MM.1S (cell line): ENCODE data around the gene SAE1.
A peak's percentile ranks its signal among the peaks of the same experiment; 100 is the strongest.

Experiments
- DNase-seq: peaks from one replicate; pipeline ENCODE4 v3.0.0-alpha.2; 2015
- H2AFZ ChIP-seq: fragments of 300-600 bp; sonication (generic); 2 replicates; pipeline ENCODE4 v1.6.0; 2016; ENCODE audit warnings: antibody characterized with exemption, low read length
- H3F3A ChIP-seq: fragments of 300-600 bp; sonication (generic); 2 replicates; pipeline ENCODE4 v1.6.1; 2016; ENCODE audit warnings: mild to moderate bottlenecking, antibody characterized with exemption, low read length, moderate library complexity, mixed read lengths; ENCODE audit not compliant: insufficient read depth
- H3K27ac ChIP-seq: fragments of 300-600 bp; sonication (generic); 2 replicates; pipeline ENCODE4 v1.5.1; 2016; ENCODE audit warnings: mild to moderate bottlenecking, low read length
- H3K27me3 ChIP-seq: fragments of 300-600 bp; sonication (generic); replicated peaks from 2 replicates; pipeline ENCODE4 v1.6.0; 2016; ENCODE audit warnings: low read length; ENCODE audit not compliant: insufficient read depth
- H3K36me3 ChIP-seq: fragments of 300-600 bp; sonication (generic); replicated peaks from 2 replicates; pipeline ENCODE4 v1.6.1; 2016; ENCODE audit warnings: mild to moderate bottlenecking, low read length, mixed read lengths; ENCODE audit not compliant: insufficient read depth
- H3K4me1 ChIP-seq: fragments of 300-600 bp; sonication (generic); 2 replicates; pipeline ENCODE4 v1.6.1; 2016; ENCODE audit warnings: low read length, mixed read lengths
- H3K4me2 ChIP-seq: fragments of 300-600 bp; sonication (generic); 2 replicates; pipeline ENCODE4 v1.6.0; 2016; ENCODE audit warnings: low read depth, low read length
- H3K4me3 ChIP-seq: fragments of 300-600 bp; sonication (generic); 2 replicates; pipeline ENCODE4 v1.5.1; 2016; ENCODE audit warnings: low read length, mixed read lengths
- H3K79me2 ChIP-seq: fragments of 300-600 bp; sonication (generic); 2 replicates; pipeline ENCODE4 v1.6.1; 2016; ENCODE audit warnings: mixed run types, low read length, mixed read lengths
- H3K9ac ChIP-seq: fragments of 300-600 bp; sonication (generic); 2 replicates; pipeline ENCODE4 v1.6.1; 2016; ENCODE audit warnings: low read length, mixed read lengths
- H3K9me2 ChIP-seq: fragments of 300-600 bp; sonication (generic); replicated peaks from 2 replicates; pipeline ENCODE4 v1.6.1; 2016; ENCODE audit warnings: mild to moderate bottlenecking, low read length, mixed read lengths; ENCODE audit not compliant: insufficient read depth
- H3K9me3 ChIP-seq: fragments of 300-600 bp; sonication (generic); replicated peaks from 2 replicates; pipeline ENCODE4 v1.6.1; 2016; ENCODE audit warnings: mild to moderate bottlenecking, low read length, mixed read lengths; ENCODE audit not compliant: insufficient read depth
- H4K20me1 ChIP-seq: fragments of 300-600 bp; sonication (generic); 2 replicates; pipeline ENCODE4 v1.6.1; 2016; ENCODE audit warnings: mild to moderate bottlenecking, low read length, moderate library complexity, mixed read lengths; ENCODE audit not compliant: insufficient read depth
- EZH2 ChIP-seq: fragments of 300-600 bp; sonication (generic); optimal IDR thresholded peaks from 2 replicates; pipeline ENCODE3; 2017; ENCODE audit warnings: low read depth, mild to moderate bottlenecking, antibody characterized with exemption, low read length, mixed read lengths
- EZH2phosphoT487 ChIP-seq: fragments of 300-600 bp; sonication (generic); IDR thresholded peaks from 2 replicates; pipeline ENCODE4 v1.6.1; 2018; ENCODE audit warnings: antibody characterized with exemption, low read length
- TF ChIP-seq, protein P1 (sequence below): fragments of 300-600 bp; sonication (generic); IDR thresholded peaks from 2 replicates; pipeline ENCODE4 v1.5.1; 2016; ENCODE audit warnings: antibody characterized with exemption, low read length, mixed read lengths

The SAE1 gene

DNA sequence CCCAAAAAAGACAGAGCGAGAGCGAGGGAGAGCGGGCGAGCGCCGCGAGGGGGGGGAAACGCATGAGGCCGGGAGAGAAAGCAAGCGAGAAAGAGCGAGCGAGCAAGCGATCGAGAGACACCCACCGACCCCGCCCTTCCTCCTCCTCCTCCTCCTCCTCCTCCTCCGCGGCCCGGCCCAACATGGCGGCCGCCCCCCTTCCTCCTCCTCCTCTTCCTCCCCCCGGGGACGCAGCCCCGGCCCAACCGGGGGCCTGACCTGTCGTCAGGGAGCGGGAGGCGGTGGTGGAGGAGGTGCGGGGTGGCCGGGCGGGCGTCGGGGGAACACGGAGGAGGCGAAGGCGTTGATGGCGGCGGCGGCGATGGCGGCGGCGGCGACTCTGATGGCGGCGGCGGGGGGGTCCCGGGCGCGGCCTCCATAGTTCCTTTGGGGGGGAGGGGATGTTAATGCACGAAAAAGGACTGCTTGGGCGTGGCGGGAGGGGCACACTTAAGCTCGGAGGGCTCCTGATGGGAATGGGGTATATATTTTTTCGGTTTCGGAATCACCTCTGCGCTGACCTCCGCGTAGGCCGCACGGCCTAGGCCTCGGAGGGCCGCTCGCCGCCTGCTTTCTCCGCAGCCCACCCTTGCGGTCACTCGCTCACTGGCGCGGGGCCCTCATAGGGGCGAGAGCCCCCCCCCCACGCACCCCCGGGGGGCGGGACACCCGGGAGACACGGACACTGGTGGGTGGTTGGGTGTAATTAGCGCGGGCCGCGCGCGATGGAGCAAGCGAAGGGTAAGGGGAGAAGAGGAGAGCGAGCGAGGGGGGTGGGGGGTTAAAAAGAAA, 18.3 kb upstream of the SAE1 start:
- Histone ChIP-seq H2AFZ (peak overlapping the region; percentile 16), H3K9me2 (no peaks in the 10 kb centered on the region), H4K20me1 (no peaks in the 10 kb centered on the region), H3K27me3 (no peaks in the 10 kb centered on the region), H3K4me3 (peak overlapping the region; percentile 91), H3F3A (peaks cover 47% of the 10 kb centered on the region), H3K9ac (peak overlapping the region; percentile 100), H3K27ac (peak overlapping the region; percentile 94), H3K79me2 (peaks cover 38% of the 10 kb centered on the region), H3K36me3 (0 out of 2 replicates have a peak, but pooled peaks cover 3% of the 10 kb centered on the region), H3K9me3 (no peaks in the 10 kb centered on the region), H3K4me2 (peak overlapping the region; percentile 95), H3K4me1 (peaks cover 16% of the 10 kb centered on the region; the same call in 1 of the 2 replicates)
- DNase-seq = peak; percentile 87
- TF ChIP-seq EZH2phosphoT487 = no peak
- TF ChIP-seq, protein P1, sequence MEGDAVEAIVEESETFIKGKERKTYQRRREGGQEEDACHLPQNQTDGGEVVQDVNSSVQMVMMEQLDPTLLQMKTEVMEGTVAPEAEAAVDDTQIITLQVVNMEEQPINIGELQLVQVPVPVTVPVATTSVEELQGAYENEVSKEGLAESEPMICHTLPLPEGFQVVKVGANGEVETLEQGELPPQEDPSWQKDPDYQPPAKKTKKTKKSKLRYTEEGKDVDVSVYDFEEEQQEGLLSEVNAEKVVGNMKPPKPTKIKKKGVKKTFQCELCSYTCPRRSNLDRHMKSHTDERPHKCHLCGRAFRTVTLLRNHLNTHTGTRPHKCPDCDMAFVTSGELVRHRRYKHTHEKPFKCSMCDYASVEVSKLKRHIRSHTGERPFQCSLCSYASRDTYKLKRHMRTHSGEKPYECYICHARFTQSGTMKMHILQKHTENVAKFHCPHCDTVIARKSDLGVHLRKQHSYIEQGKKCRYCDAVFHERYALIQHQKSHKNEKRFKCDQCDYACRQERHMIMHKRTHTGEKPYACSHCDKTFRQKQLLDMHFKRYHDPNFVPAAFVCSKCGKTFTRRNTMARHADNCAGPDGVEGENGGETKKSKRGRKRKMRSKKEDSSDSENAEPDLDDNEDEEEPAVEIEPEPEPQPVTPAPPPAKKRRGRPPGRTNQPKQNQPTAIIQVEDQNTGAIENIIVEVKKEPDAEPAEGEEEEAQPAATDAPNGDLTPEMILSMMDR = no peak
- no peak for TF ChIP-seq EZH2

DNA sequence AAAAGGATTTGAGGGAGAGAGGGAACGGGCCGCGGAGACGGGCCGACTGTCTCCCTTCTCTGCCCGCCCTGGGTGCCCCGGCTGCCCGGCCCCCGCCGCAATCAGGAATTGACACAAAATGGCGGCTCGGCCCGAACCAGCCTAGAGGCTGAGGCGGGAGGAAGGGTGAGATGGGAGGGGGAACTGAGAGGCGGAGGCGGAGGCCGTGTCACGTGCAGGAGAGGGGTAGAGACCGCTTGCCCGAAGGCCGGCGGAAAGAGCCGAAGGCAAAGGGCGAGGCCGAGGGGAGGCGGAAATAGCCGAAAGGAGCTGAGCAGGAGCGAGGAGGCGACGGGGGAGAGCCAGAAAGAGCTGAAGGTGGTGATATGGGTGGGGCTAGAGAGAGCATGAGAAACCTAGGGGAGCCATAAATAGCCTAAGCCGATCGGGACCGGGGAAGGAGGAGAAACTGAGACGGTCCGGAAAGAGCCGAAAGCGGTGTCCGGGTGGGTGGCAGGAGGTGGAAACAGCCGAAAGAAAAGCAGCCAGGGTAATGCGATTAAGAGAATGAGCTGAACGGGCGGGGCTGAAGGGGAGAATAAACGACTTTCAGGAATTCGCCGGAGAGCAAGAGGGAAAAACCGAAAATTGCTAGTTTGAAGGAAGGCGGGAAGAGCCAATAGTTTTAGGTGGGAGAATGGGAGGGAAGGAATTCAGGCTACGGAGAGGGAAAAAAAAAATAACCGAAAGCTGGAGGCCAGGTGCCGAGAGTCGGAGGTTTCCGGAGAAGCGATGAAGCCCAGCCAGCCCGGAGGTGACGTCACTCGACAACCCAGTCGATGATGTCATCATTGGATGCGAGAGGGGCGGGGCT, 17.4 kb upstream of the SAE1 start, which contains the start of gene ZC3H4:
Gene ZC3H4 (minus strand): TSS at position 780 of the 853 bp plus-strand sequence. CDS start 1,192 bp downstream, outside the sequence.
- Histone ChIP-seq H3K27me3 (no peaks in the 10 kb centered on the region), H3K9me3 (no peaks in the 10 kb centered on the region), H3K27ac (peak within 1 kb of the TSS; percentile 94), H3K4me2 (peak within 1 kb of the TSS; percentile 95), H3K9me2 (no peaks in the 10 kb centered on the region), H3K9ac (peak within 1 kb of the TSS; percentile 100), H3K79me2 (peaks cover 29% of the 10 kb centered on the region), H3K4me3 (peak within 1 kb of the TSS; percentile 91), H3F3A (peaks cover 47% of the 10 kb centered on the region), H3K36me3 (0 out of 2 replicates have a peak, but pooled peaks cover 3% of the 10 kb centered on the region), H3K4me1 (peaks cover 16% of the 10 kb centered on the region; the same call in 1 of the 2 replicates), H4K20me1 (no peaks in the 10 kb centered on the region), H2AFZ (peak within 1 kb of the TSS; percentile 39)
- no peak for TF ChIP-seq EZH2
- TF ChIP-seq, protein P1 = no peak
- no peak for TF ChIP-seq EZH2phosphoT487
- DNase-seq = peak; percentile 99

DNA sequence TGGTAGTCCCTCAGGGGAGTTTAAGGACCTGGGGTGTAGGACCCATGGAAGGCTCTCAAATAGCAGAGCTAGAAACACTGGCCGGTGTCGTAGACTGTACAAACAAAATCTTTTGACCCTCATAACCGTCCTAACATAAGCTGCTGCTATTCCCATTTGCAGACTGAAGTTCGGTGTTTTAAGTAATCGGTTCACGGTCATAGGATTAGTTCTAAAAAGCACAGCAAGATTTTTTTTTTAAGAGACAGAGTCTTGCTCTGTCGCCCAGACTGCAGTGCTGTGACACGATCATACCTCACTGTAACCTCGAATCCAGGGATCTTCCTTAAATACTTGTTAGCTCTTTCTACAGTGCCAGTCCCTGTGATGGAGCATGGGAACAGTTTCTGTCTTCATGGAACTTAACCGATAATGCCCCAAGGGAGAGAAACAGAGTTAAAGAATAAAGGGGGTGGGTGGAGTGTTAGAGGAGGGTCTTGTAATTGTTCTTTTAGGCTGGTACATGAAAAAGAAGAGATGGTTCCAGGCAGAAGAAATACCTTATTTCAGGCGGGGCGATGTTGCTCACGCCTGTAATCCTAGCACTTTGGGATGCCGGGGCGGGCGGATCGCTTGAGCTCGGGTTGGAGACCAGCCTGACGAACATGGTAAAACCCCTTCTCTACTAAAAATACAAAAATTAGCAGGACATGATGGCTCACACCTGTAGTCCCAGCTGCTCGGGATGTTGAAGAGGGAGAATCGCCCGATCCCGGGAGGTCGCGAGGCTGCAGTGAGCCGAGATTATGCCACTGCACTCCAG, 16.6 kb upstream of the SAE1 start:
- H3K79me2 ChIP-seq = peaks cover 25% of the 10 kb centered on the region
- H2AFZ ChIP-seq = peak overlapping the region; percentile 39
- no peaks in the 10 kb centered on the region for H3K9me3 ChIP-seq
- peak overlapping the region; percentile 65 for H3K4me2 ChIP-seq
- no peaks in the 10 kb centered on the region for H3K9me2 ChIP-seq
- no peak for DNase-seq
- H3K27me3 ChIP-seq = no peaks in the 10 kb centered on the region
- peaks cover 41% of the 10 kb centered on the region for H3F3A ChIP-seq
- peak overlapping the region; percentile 94; the same call in 1 of the 2 replicates for H3K27ac ChIP-seq
- TF ChIP-seq EZH2 (no peak), EZH2phosphoT487 (no peak)
- TF ChIP-seq, protein P1 = no peak
- peak overlapping the region; percentile 91 for H3K4me3 ChIP-seq
- no peaks in the 10 kb centered on the region for H4K20me1 ChIP-seq
- H3K36me3 ChIP-seq = 0 out of 2 replicates have a peak, but pooled peaks cover 3% of the 10 kb centered on the region
- peak overlapping the region; percentile 100 for H3K9ac ChIP-seq
- peaks cover 16% of the 10 kb centered on the region; the same call in 1 of the 2 replicates for H3K4me1 ChIP-seq
